Measurements from ENCODE around the gene MFAP3L.
"Not testable (repeated sequence)": the region's sequence is repeated elsewhere in the genome, so short reads cannot be mapped to it uniquely, and the experiment has no call there.

MFAP3L gene

GRCh38 chr4:170026253-170027021 is at the start of gene MFAP3L:
Gene MFAP3L, minus strand, starts transcription at chr4:170026395. Its CDS starts 20,518 bp downstream, at chr4:170005877.
- peak; percentile 88 for DNase-seq (ENCODE audit: low spot score)

GRCh38 chr4:170071196-170071595 is 45.0 kb upstream of the MFAP3L start:
- DNase-seq (ENCODE audit: low spot score) = no peak

- DNase-seq (ENCODE audit: low spot score) = no peak
These were observed 42.4 kb upstream of the MFAP3L start for GRCh38 chr4:170068438-170069128.

GRCh38 chr4:170059421-170059820 is 33.2 kb upstream of the MFAP3L start:
- no peak for DNase-seq (ENCODE audit: low spot score)

- DNase-seq (ENCODE audit: low spot score) = no peak
These were observed 32.6 kb upstream of the MFAP3L start for GRCh38 chr4:170058826-170059225.

- DNase-seq (ENCODE audit: low spot score) = no peak
These were observed 31.7 kb upstream of the MFAP3L start for GRCh38 chr4:170057866-170058265.

GRCh38 chr4:170052919-170053318 is 26.7 kb upstream of the MFAP3L start:
- no peak for DNase-seq (ENCODE audit: low spot score)

- no peak for DNase-seq (ENCODE audit: low spot score)
These were observed 25.2 kb upstream of the MFAP3L start for GRCh38 chr4:170051402-170051801.

- DNase-seq (ENCODE audit: low spot score) = peak; percentile 24
These were observed 23.6 kb upstream of the MFAP3L start for GRCh38 chr4:170049766-170050165.

GRCh38 chr4:170047771-170048354 is 21.7 kb upstream of the MFAP3L start:
- DNase-seq (ENCODE audit: low spot score) = peak; percentile 81

- not testable (repeated sequence) for DNase-seq (ENCODE audit: low spot score)
These were observed 20.0 kb upstream of the MFAP3L start for GRCh38 chr4:170046156-170046555.

GRCh38 chr4:170040031-170040680 is 14.0 kb upstream of the MFAP3L start:
- DNase-seq (ENCODE audit: low spot score) = no peak

GRCh38 chr4:170038769-170039168 is 12.6 kb upstream of the MFAP3L start:
- DNase-seq (ENCODE audit: low spot score) = no peak

GRCh38 chr4:170038232-170038631 is 12.0 kb upstream of the MFAP3L start:
- DNase-seq (ENCODE audit: low spot score) = no peak

GRCh38 chr4:170037481-170037880 is 11.3 kb upstream of the MFAP3L start:
- no peak for DNase-seq (ENCODE audit: low spot score)

GRCh38 chr4:170035845-170036244 is 9.7 kb upstream of the MFAP3L start:
- DNase-seq (ENCODE audit: low spot score) = no peak

- DNase-seq (ENCODE audit: low spot score) = no peak
These were observed 9.0 kb upstream of the MFAP3L start for GRCh38 chr4:170035231-170035630.

- no peak for DNase-seq (ENCODE audit: low spot score)
These were observed 7.8 kb upstream of the MFAP3L start for GRCh38 chr4:170033999-170034398.

- DNase-seq (ENCODE audit: low spot score) = no peak
These were observed 3.9 kb upstream of the MFAP3L start for GRCh38 chr4:170030121-170030520.

- DNase-seq (ENCODE audit: low spot score) = peak; percentile 94
These were observed 1.1 kb upstream of the MFAP3L start for GRCh38 chr4:170027181-170027829.

- no peak for DNase-seq (ENCODE audit: low spot score)
These were observed 507 bp downstream of the MFAP3L start for GRCh38 chr4:170025523-170026252.

Measured in globus pallidus (tissue), 1 donor.